GM18508 (cell line): Measurements from ENCODE around the gene ELMO1.
A peak's percentile ranks its signal among the peaks of the same experiment; 100 is the strongest.

Experiments
- ATAC-seq: cut with Tn5 transposase; IDR thresholded peaks from one replicate; pipeline ENCODE4 v1.9.1; 2021; ENCODE audit warnings: moderate number of reproducible peaks; ENCODE audit not compliant: insufficient read depth, unreplicated experiment

The ELMO1 gene

DNA sequence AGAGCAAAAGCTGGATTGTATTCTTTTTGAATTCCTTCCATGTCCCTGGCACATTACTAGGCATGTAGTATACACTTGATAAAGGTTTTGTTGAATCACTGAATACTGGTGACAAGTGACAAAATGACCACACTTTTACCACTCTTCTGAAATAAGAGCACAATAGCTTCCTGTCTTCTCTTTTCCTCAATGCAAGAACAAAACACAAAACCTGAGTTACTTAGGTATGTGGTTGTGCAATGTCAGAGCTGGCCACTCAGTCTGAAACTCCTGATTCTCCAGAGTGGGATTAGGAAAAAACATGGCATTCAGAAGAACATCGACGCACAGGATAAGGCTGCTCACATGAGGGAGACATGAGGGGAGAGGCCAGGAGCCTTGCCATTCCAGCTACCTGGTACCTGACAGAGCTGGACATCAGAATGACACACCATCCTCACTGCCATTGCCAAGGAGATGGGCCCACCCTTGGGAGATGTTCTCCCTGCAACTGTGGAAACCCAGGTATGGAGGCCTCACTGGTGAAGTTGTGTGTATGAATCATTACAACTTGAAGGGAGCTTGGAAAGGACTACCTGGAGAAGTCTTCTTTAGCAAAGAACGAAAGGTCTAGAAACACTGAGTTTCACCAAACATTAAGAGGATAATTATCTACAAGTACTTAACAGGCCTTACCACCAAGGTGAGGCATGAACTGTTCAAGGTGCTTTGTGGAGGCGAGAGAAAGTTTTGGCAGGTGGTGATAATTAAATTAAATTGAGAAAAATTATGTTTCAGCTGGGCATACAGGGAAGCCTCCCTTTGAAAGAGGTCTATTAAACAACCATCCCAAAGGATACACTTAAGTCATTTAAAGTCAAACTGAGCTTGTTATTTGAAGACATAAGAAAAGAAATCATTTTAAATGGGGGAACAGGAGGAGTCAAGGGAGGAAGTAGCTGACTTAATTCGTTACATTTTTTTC lies 477.8 kb downstream of the ELMO1 start:
- no peak for ATAC-seq

DNA sequence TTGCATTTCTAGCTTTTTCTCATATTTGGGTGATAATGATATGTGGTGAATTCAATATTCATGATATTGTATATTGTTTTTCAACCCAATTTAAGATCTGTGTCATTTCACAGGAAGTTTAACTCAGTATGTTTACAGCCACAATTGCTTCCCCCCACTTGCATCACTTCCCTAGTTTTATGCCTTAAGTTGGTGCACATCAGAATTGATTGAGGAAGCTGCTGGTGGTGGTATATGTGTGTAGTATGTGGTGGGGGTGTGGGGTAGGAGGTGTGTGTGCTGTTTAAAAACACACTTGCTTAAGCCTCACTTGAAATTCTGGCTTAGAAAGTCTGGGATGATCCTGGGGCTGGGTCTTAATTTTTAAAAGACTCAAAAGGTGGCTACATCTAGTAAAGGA lies 479.3 kb downstream of the ELMO1 start:
- no peak for ATAC-seq

DNA sequence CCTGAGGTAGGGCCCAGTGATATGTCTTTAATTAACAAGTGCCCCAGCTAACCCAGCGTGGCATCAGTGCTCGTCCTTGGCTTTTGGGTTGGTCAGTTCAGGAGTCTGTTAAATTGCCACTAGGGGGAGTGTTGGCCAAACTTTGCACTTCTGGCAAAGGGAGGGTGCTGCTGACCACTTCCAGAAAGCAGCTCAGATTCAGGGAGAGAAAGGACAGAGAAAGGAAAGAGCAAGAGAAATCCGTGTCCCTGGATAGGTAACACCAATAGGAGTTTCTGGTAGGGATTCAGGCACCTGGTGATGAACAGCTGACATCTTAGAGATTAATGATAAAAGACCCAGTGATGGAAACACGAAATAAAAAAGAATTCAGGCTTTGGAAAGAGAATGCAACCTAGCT lies 481.3 kb downstream of the ELMO1 start:
- no peak for ATAC-seq

GRCh38 chr7:36966636-36967035 lies 482.0 kb downstream of the ELMO1 start:
- no peak for ATAC-seq

DNA sequence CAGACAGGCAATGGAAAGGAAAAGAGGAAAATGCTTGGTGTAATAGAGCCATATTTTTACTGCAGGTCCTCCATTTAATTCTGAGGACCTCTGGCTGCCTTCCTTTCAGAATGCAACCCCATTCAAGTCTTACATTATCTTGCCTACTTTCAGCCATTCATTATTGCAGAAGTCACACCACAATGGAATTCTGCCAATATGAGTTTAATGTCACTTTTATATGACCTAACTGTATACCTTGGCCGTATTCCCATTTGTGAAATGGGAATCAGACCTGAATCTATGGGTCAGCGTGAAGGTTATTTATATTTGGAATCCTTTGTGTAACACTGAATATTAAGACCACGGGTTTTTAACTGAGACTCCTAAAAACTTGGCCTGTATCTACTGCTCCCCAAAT lies 482.6 kb downstream of the ELMO1 start:
- ATAC-seq, result no peak

- ATAC-seq, result no peak
Observed at GRCh38 chr7:36965625-36966024, 483.0 kb downstream of the ELMO1 start.

- ATAC-seq, result no peak
Observed at GRCh38 chr7:36964297-36964696, 484.4 kb downstream of the ELMO1 start.

DNA sequence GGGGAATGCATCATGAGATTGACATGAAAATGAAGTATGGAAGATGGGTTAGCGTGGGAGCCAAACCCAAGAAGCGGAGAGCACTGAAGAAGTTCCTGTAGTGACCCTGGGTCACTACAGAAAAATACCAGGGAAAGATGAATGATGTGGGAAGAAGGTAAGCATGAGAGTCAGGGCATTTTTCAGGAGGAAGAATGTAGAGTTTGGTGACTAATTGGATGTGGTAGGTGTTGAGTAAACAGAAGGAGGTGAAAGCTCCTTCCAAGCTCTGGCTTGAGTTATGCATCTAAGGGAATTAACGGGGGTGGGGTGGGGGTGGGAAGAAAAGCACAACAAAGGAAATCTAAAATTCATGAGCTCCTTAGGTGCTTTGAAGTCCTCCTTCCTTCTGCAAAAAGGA lies 486.3 kb downstream of the ELMO1 start:
- ATAC-seq, result no peak

DNA sequence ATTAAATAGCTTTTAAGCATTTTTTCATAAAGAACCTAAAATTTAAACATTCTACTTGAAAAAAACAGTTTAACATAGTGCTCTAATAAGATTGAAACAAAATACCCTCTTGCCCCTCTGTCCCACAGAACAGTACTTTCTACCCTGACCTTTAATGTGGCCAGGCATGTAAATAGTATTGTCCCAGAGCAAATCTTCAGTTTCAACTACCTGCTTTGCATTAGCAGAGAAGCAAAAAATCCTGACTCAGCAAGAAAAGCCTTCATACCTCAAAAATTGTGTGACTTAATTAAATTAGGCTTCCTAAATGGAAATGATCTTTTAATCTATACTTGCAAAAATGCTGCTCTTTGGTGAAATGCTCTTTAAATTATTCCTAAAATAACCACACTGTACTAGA lies 487.0 kb downstream of the ELMO1 start:
- no peak for ATAC-seq

DNA sequence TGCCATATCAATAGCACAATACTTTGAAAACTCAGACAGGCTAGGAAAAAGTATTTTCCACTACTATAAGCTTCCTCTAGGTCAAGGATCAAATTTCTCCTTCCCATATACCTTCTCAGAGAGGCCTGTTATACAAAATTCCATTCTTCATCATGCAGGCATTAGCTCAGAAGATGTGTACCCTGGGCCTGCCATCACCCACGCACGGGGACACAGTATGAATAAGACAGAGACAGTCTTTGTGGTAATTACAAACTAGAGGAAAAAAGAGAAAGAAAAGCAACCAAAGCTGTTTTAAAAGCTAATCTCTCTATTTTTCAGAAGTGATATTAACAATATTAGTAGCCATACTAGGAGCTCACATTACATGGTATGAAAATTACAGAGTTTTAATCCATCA lies 487.6 kb downstream of the ELMO1 start:
- no peak for ATAC-seq

GRCh38 chr7:36960105-36960504 lies 488.6 kb downstream of the ELMO1 start:
- ATAC-seq, result no peak

DNA sequence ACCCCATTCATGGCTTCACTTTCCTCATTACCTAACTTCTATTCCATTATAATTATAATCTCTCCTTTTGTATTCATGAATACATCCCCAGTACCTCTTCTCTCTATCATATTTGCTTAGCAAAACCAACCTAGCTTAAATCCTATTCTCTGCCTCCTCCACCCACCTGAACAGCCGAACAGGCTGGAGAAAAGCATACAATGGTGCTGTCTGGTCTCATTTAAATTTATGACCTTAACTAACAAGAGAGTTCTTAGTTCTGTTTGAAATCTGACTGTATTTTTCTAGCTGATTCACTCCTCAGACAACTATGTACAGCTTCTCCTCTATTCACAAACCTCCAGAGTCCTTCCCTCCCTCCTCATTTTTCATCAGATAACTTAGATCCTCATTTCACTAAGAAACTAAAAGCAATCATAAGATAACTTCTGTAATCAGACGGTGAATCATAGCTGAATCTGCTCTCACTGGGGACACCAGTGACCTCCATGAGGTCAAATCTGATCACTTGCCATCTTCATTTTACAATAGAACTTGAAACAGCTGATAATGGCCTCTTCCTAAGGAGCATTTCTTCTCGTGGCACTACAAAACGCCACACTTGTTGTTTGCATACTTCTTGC lies 490.4 kb downstream of the ELMO1 start:
- ATAC-seq, result no peak

- ATAC-seq, result no peak
Observed at GRCh38 chr7:36957620-36958019, 491.0 kb downstream of the ELMO1 start.

GRCh38 chr7:36956814-36957213 lies 491.9 kb downstream of the ELMO1 start:
- no peak for ATAC-seq

GRCh38 chr7:36955456-36956129 lies 493.1 kb downstream of the ELMO1 start:
- ATAC-seq, result no peak

GRCh38 chr7:36951257-36951697 lies 497.4 kb downstream of the ELMO1 start:
- peak; percentile 94 for ATAC-seq

DNA sequence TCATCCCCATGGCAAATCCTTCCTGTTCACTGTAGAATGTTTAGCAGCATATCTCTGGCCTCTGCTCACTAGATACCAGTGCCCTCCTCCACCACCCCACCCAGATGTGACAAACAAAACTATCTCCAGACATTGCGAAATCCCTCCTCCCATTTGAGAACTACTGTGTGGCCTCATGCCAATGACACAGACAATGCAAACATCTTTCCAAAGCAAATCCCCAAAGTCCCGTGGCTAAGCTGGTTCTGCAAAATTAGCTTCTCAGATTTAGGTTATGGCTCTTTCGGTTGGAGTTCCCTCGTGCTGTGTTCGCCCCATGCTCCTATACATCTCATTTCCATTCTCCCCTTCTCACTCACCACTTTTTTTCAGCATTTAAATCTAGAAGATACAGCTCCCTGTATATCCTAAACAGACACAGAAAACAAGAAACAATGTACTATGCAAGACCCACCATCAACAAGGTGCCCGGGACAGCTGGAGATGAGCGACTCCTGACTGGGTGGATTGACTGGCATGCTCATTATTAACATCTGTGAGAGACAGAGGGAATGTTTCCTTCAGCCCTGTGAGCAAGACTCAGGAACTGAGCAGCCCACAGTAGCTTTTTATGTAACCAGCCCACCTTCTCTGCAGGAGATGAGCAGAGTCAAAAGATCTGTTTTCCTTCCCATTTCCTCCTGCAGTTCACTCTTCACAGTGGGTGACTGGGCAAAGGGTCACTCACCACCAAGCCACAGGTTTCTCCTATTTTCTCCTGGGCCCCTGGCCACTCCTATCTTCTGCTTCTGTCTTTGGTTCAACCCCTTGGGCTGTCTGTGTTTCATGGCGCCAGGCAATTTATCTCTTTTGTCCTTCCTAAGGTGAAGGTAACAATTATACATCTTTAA lies 498.7 kb downstream of the ELMO1 start:
- ATAC-seq, result no peak

DNA sequence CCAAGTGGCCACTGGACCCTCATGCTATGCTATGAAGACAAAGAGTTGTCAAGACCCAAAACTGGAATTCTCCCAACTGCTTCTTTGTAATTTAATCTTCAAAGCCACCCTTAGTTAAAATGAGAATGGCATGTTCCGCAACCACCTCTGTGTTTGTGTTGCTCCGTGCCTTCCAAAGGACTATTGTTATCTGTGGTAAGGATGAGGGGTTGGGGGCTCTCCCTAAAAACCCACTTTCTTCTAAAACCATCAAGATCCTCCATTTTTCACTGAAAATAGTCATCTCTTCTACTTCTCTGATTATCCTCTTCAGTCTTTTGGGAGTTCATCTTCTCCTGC lies 502.3 kb downstream of the ELMO1 start:
- ATAC-seq, result no peak

GRCh38 chr7:36945612-36946400 lies 502.9 kb downstream of the ELMO1 start:
- no peak for ATAC-seq
